Fibroblast of villous mesenchyme (primary cell): ENCODE data around the gene TEAD1. TPM values are rescaled to one million over a fixed set of nuclear protein-coding genes. Genes with fewer than 3 reads are reported as not detected.

Experiments used
- DNase-seq: peaks from one replicate; pipeline ENCODE4 v3.0.0-alpha.2; 2010; ENCODE audit warnings: low read depth
- H3K4me3 ChIP-seq: 2 replicates; pipeline ENCODE4 v1.5.1; 2011; ENCODE audit warnings: low read depth, mild to moderate bottlenecking, low read length
- total RNA-seq: library from RNA; depleted of rRNA; stranded (reverse); fragments of >200 nt; gene quantifications from 2 replicates; pipeline ENCODE4 v1.2.3, GENCODE V29; 2012
- TF ChIP-seq, protein P1 (sequence below): IDR thresholded peaks from 2 replicates; pipeline ENCODE4 v1.5.1; 2012; ENCODE audit warnings: low read depth, mild to moderate bottlenecking, low read length; ENCODE audit not compliant: insufficient read depth

The TEAD1 gene
- total RNA-seq, 1 donor, result 244 TPM

DNA sequence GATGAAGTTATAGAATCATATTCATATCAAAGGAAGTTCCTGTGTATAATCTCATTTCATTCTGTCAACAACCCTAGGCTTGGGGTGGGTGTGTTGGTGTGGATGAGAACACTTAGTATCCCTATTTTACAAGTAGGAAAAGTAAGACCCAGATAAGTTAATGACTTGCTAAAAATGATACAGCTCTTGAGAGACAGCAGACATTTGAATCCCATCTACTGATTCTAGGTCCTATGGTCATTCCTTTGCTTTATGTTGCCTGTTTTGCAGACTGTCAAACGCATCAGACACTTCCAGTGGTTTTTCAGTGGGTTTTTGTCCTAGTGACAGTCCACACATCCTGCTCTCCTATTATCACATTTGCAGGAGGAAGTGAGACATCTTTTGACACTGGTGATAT is 153.1 kb downstream of the TEAD1 start:
- TF ChIP-seq, protein P1, sequence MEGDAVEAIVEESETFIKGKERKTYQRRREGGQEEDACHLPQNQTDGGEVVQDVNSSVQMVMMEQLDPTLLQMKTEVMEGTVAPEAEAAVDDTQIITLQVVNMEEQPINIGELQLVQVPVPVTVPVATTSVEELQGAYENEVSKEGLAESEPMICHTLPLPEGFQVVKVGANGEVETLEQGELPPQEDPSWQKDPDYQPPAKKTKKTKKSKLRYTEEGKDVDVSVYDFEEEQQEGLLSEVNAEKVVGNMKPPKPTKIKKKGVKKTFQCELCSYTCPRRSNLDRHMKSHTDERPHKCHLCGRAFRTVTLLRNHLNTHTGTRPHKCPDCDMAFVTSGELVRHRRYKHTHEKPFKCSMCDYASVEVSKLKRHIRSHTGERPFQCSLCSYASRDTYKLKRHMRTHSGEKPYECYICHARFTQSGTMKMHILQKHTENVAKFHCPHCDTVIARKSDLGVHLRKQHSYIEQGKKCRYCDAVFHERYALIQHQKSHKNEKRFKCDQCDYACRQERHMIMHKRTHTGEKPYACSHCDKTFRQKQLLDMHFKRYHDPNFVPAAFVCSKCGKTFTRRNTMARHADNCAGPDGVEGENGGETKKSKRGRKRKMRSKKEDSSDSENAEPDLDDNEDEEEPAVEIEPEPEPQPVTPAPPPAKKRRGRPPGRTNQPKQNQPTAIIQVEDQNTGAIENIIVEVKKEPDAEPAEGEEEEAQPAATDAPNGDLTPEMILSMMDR, result no peak
- no peak for DNase-seq
- H3K4me3 ChIP-seq, result peak overlapping the region; percentile 52

DNA sequence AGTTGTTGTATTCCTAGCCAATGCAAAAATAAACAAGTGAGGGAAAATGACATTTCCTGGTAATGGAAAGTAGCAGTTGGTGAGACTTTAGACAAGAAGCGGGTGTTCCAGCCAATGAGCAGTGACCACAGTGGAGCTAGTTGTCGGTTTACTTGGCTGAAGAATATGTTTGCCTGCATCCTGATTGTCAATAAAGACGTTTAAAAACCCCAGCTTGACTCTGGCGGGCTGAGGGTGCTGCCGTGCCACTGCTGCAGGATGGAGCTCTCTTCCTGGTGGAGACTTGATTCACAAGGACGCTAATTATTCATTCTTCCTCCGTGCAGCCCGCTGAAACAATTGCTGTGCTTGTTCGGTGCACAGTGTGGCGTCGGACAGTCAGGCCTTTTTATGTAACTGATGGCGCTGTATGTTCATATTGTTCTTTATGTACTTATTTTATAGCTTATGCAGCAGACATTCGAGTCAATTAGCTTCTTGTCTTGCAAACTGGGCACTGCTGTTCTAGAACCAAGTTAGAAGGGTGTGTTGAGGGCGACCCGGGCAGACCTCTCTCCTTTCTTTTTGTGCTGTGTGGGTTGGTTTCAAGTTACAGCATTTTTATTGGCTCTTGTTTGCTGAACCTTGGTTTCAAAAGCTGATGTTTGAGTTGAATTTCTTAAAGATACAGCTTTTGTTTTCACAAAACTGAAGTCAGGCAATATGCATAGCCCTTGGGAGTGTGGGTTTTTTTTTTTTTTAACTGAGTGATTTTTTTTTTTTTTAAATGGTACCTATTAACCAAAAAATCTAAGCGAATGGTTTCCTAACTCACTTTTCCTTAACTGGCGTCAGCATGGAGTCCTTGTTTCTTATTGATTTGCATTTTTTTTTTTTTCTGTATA is 153.9 kb downstream of the TEAD1 start:
- TF ChIP-seq, protein P1, result no peak
- H3K4me3 ChIP-seq, result peak overlapping the region; percentile 52
- peak; percentile 87 for DNase-seq

DNA sequence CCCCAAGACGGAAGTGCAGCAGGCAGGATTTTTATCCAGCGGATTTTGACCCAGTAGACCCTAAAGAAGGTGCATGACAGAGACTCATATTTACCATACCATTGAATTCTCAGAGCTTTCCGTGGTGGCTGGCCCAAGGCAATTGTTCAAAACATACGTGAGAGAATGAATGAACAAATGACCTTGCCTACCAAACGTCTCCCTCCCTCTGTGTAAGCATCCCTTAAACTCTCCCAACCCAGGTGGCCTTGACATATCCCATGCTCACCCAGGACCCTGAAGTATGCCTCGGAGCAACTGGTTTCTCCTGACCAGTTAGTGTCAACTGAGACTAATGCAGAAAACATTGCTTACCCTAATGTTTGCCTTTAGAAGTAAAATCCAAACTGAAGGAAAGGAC is 154.9 kb downstream of the TEAD1 start:
- no peak for DNase-seq
- no peak overlapping the region for H3K4me3 ChIP-seq
- TF ChIP-seq, protein P1, result no peak

DNA sequence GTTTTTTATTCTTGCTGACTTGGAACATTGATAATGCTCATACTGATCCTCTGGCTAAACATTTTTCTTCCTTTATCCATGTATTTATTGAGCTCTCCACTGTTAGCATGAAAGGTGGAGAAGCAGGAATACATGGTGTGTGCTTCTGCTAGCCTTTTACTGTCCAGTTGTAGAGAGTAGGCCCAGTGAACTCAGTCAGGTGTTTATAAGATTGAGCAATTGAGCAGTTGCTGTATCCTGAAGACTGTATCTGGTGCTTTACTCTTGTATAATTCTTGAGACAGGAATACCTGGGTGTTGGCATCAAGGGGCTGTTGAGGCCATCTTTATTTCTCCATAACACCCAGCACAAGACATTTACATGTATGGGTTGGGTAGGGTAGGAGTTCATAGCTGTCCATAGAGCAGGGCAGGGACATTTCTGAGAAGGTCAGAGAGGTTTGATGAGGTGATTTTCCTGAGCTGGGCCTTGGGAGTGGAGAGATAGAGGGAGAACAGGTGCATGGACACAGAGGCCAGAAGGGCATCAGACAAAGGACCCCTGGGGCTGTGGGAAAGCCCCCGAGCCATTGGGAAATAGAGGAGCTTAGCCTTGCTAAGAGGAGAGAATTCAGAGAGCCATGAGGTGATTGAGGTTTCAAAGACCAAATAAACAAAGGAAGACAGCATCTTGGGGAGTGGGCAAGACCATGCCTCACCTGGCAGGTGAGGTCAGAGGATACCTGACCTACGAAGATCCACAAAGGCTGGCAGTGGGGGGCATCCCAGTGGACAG is 155.5 kb downstream of the TEAD1 start:
- TF ChIP-seq, protein P1, result no peak
- H3K4me3 ChIP-seq, result no peak overlapping the region

DNA sequence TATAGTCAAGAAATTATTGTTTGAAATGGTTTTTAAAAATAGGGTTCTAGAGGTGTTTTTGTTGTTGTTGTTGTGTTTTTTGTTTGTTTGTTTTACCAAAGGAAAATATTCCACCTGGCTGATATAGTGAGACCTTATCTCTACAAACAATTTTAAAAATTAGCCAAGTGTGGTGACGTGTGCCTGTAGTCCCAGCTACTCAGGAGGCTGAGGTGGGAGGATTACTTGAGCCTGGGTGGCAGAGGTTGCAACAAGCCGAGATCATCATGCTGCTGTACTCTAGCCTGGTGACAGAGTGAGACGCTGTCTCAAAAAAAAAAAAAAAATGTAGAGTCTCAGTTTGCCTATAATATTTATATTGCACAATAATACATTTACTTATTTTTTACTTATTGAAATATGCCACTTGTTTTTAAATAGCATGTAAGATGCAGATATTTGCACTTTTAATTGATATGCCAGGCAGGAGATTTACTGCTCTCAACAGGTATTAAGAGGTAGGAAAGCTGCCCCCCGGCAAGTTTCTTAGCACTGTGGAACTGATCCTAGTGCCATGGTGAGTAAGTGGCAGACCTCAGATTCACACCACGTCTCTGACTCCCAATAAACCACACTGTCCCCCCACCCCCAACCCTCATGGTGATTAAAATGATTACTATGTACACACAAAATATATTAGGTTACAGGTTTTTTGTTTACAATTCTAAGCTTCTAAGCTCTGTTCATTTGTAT is 157.4 kb downstream of the TEAD1 start:
- TF ChIP-seq, protein P1, result no peak
- DNase-seq, result no peak
- no peak overlapping the region for H3K4me3 ChIP-seq

More for the DNA sequence above, 155.5 kb downstream of the TEAD1 start:
- DNase-seq, result no peak

DNA sequence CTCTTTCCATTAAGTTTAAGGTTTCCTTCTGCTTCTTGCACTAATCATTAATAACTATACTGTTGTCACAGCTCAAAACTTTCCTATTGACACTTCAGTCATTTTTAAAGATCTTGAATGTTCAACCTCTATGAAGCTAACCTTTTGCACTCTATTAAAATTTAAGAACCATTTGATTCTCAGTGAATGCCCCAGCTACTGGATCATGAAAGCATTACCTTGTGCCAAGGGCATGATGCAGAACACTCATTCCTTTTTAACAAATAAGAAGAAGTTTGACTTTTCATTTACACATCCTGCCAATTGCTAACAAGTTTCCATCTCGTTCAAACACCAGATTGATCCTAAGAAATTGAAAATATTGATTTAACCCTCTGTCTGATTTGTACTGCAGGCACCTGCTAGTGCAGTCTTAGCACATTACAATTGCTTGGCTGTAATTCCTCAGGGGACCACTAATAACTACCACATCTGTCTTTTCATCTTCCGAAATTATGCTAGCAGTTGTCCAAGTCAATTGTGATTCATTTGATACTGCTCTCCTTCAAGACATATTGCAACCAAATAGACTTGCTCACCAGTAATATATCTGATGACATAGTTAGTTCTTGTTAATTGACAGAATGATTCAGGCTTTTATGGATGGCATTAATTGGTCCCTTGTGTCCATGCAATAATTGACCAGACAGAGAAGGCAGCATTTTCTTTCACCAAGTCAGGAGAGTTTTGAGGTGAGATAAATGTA is 158.4 kb downstream of the TEAD1 start:
- TF ChIP-seq, protein P1, result no peak
- H3K4me3 ChIP-seq, result no peak overlapping the region
- no peak for DNase-seq
